ENCODE data around the gene DACH1. TPM values are rescaled to one million over a fixed set of nuclear protein-coding genes. Genes with fewer than 3 reads are reported as not detected.

DACH1 gene
- total RNA-seq, 2 experiments from 2014 or later = not detected

- no peaks in the 10 kb centered on the region for H3K79me2 ChIP-seq (ENCODE audit: insufficient read depth, low read depth, low read length)
- H3K27ac ChIP-seq (ENCODE audit: low read depth, low read length, poor library complexity, severe bottlenecking) = no peak overlapping the region
- H3K4me1 ChIP-seq (ENCODE audit: insufficient read depth, low read length, poor library complexity, severe bottlenecking) = no peaks in the 10 kb centered on the region
- intact Hi-C loops (cut with micrococcal nuclease; ENCODE audit: unreplicated experiment) = no loop called here
- no peak overlapping the region for H2AFZ ChIP-seq (ENCODE audit: low read length)
- no peaks in the 10 kb centered on the region for H3K9me2 ChIP-seq (ENCODE audit: insufficient read depth, low read length)
- no peaks in the 10 kb centered on the region for H3K9me3 ChIP-seq (ENCODE audit: low read length)
- H3K4me3 ChIP-seq (ENCODE audit: low read depth, low read length, poor library complexity, severe bottlenecking) = no peak overlapping the region
- H3K36me3 ChIP-seq (ENCODE audit: insufficient read depth, low read length) = no peaks in the 10 kb centered on the region
- DNase-seq (ENCODE audit: low spot score) = no peak
- ChIA-PET POLR2A (no interaction called here), CTCF (ENCODE audit: unreplicated experiment) (no interaction called here)
- no peak overlapping the region for H3K4me2 ChIP-seq (ENCODE audit: low read length)
- H4K20me1 ChIP-seq (ENCODE audit: insufficient read depth, low read length) = no peaks in the 10 kb centered on the region
- no peak for TF ChIP-seq EZH2phosphoT487 (IDR thresholded peaks at IDR 0.05; ENCODE audit: borderline replicate concordance, low read depth, low read length)
- TF ChIP-seq, protein P1, sequence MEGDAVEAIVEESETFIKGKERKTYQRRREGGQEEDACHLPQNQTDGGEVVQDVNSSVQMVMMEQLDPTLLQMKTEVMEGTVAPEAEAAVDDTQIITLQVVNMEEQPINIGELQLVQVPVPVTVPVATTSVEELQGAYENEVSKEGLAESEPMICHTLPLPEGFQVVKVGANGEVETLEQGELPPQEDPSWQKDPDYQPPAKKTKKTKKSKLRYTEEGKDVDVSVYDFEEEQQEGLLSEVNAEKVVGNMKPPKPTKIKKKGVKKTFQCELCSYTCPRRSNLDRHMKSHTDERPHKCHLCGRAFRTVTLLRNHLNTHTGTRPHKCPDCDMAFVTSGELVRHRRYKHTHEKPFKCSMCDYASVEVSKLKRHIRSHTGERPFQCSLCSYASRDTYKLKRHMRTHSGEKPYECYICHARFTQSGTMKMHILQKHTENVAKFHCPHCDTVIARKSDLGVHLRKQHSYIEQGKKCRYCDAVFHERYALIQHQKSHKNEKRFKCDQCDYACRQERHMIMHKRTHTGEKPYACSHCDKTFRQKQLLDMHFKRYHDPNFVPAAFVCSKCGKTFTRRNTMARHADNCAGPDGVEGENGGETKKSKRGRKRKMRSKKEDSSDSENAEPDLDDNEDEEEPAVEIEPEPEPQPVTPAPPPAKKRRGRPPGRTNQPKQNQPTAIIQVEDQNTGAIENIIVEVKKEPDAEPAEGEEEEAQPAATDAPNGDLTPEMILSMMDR (conservative IDR thresholded peaks at IDR 0.05; ENCODE audit: low read length) = no peak
- BruUV-seq (replicated peaks) = no TSS peak
These were observed 136.7 kb downstream of the DACH1 start for GRCh38 chr13:71730267-71730666.

DNA sequence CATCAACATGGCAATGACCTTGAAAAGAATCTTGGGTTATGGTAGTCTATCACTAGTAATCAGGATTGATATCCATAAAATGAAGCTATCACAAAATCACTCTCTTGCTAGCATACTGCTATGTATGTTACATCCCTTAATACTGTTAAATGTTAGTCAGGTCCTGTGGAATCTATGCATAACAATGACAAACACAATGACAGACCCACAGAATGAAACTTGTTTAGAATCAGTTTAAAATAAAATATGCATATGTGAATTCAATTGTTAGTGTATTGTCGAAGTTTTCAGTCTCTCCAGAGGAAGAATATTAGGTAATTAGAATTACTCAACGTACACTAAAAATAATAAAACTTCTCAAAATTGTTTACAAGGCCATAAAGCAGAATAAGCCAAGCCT, 137.6 kb downstream of the DACH1 start:
- BruUV-seq (replicated peaks) = no TSS peak
- intact Hi-C loops (cut with micrococcal nuclease; ENCODE audit: unreplicated experiment) = no loop called here
- CTCF ChIA-PET (ENCODE audit: unreplicated experiment) = no interaction called here
- POLR2A ChIA-PET = no interaction called here
- H3K4me1 ChIP-seq (ENCODE audit: insufficient read depth, low read length, poor library complexity, severe bottlenecking) = no peaks in the 10 kb centered on the region
- H2AFZ ChIP-seq (ENCODE audit: low read length) = no peak overlapping the region
- H3K36me3 ChIP-seq (ENCODE audit: insufficient read depth, low read length) = no peaks in the 10 kb centered on the region
- H3K4me2 ChIP-seq (ENCODE audit: low read length) = no peak overlapping the region
- no peaks in the 10 kb centered on the region for H3K9me3 ChIP-seq (ENCODE audit: low read length)
- H3K9me2 ChIP-seq (ENCODE audit: insufficient read depth, low read length) = no peaks in the 10 kb centered on the region
- no peak for DNase-seq (ENCODE audit: low spot score)
- no peak for TF ChIP-seq EZH2phosphoT487 (IDR thresholded peaks at IDR 0.05; ENCODE audit: borderline replicate concordance, low read depth, low read length)
- TF ChIP-seq, protein P1 (conservative IDR thresholded peaks at IDR 0.05; ENCODE audit: low read length) = no peak
- H3K4me3 ChIP-seq (ENCODE audit: low read depth, low read length, poor library complexity, severe bottlenecking) = no peak overlapping the region
- no peak overlapping the region for H3K27ac ChIP-seq (ENCODE audit: low read depth, low read length, poor library complexity, severe bottlenecking)
- H4K20me1 ChIP-seq (ENCODE audit: insufficient read depth, low read length) = no peaks in the 10 kb centered on the region
- H3K79me2 ChIP-seq (ENCODE audit: insufficient read depth, low read depth, low read length) = no peaks in the 10 kb centered on the region

GRCh38 chr13:71727662-71728061, 139.3 kb downstream of the DACH1 start:
- no peaks in the 10 kb centered on the region for H3K36me3 ChIP-seq (ENCODE audit: insufficient read depth, low read length)
- H4K20me1 ChIP-seq (ENCODE audit: insufficient read depth, low read length) = no peaks in the 10 kb centered on the region
- no peak overlapping the region for H3K27ac ChIP-seq (ENCODE audit: low read depth, low read length, poor library complexity, severe bottlenecking)
- TF ChIP-seq, protein P1 (conservative IDR thresholded peaks at IDR 0.05; ENCODE audit: low read length) = no peak
- no peak for TF ChIP-seq EZH2phosphoT487 (IDR thresholded peaks at IDR 0.05; ENCODE audit: borderline replicate concordance, low read depth, low read length)
- intact Hi-C loops (cut with micrococcal nuclease; ENCODE audit: unreplicated experiment) = no loop called here
- ChIA-PET POLR2A (no interaction called here), CTCF (ENCODE audit: unreplicated experiment) (no interaction called here)
- H3K4me2 ChIP-seq (ENCODE audit: low read length) = no peak overlapping the region
- H3K9me2 ChIP-seq (ENCODE audit: insufficient read depth, low read length) = no peaks in the 10 kb centered on the region
- BruUV-seq (replicated peaks) = no TSS peak
- no peaks in the 10 kb centered on the region for H3K4me1 ChIP-seq (ENCODE audit: insufficient read depth, low read length, poor library complexity, severe bottlenecking)
- no peak for DNase-seq (ENCODE audit: low spot score)
- no peaks in the 10 kb centered on the region for H3K9me3 ChIP-seq (ENCODE audit: low read length)
- no peak overlapping the region for H2AFZ ChIP-seq (ENCODE audit: low read length)
- H3K4me3 ChIP-seq (ENCODE audit: low read depth, low read length, poor library complexity, severe bottlenecking) = no peak overlapping the region
- H3K79me2 ChIP-seq (ENCODE audit: insufficient read depth, low read depth, low read length) = no peaks in the 10 kb centered on the region

Measured in OCI-LY7 (cell line).